Hepatocyte (in vitro differentiated cells): ENCODE data around the gene PARD3B. TPM values are rescaled to one million over a fixed set of nuclear protein-coding genes. Genes with fewer than 3 reads are reported as not detected.

Experiments
- DNase-seq: peaks from one replicate; pipeline ENCODE4 v3.0.0-alpha.2; 2016; ENCODE audit warnings: low spot score
- H2AFZ ChIP-seq: fragments of 200-600 bp; sonication (generic); 2 replicates; pipeline ENCODE4 v1.6.0; 2016; ENCODE audit warnings: antibody characterized with exemption, mild to moderate bottlenecking
- H3K27ac ChIP-seq: fragments of 200-600 bp; sonication (generic); 2 replicates; pipeline ENCODE4 v1.5.1; 2016; ENCODE audit warnings: mild to moderate bottlenecking
- H3K27me3 ChIP-seq: fragments of 200-600 bp; sonication (generic); 2 replicates; pipeline ENCODE4 v1.6.1; 2016
- H3K36me3 ChIP-seq: fragments of 200-600 bp; sonication (generic); replicated peaks from 2 replicates; pipeline ENCODE4 v1.5.1; 2016; ENCODE audit warnings: low read depth; ENCODE audit not compliant: insufficient read depth
- H3K4me1 ChIP-seq: fragments of 200-600 bp; sonication (generic); 2 replicates; pipeline ENCODE4 v1.5.1; 2016; ENCODE audit warnings: mild to moderate bottlenecking, moderate library complexity; ENCODE audit not compliant: insufficient read depth
- H3K4me2 ChIP-seq: fragments of 200-600 bp; sonication (generic); 2 replicates; pipeline ENCODE4 v1.6.0; 2016
- H3K4me3 ChIP-seq: fragments of 200-600 bp; sonication (generic); 2 replicates; pipeline ENCODE4 v1.5.1; 2016; ENCODE audit warnings: mild to moderate bottlenecking
- H3K79me2 ChIP-seq: fragments of 200-600 bp; sonication (generic); 2 replicates; pipeline ENCODE4 v1.6.0; 2017; ENCODE audit warnings: mild to moderate bottlenecking
- H3K9me2 ChIP-seq: fragments of 200-600 bp; sonication (generic); replicated peaks from 2 replicates; pipeline ENCODE4 v1.6.0; 2017; ENCODE audit warnings: mild to moderate bottlenecking; ENCODE audit not compliant: insufficient read depth
- H3K9me3 ChIP-seq: fragments of 200-600 bp; sonication (generic); 2 replicates; pipeline ENCODE4 v1.5.1; 2016; ENCODE audit warnings: low read depth, mild to moderate bottlenecking
- H4K20me1 ChIP-seq: fragments of 200-600 bp; sonication (generic); 2 replicates; pipeline ENCODE4 v1.6.0; 2016; ENCODE audit warnings: mild to moderate bottlenecking; ENCODE audit not compliant: insufficient read depth, poor library complexity, severe bottlenecking
- CTCF ChIP-seq: fragments of 200-600 bp; sonication (generic); IDR thresholded peaks from 2 replicates; pipeline ENCODE4 v1.5.1; 2016; ENCODE audit warnings: antibody characterized with exemption, mild to moderate bottlenecking; ENCODE audit not compliant: poor library complexity
- EZH2 ChIP-seq: fragments of 200-600 bp; sonication (generic); IDR thresholded peaks from 2 replicates; pipeline ENCODE4 v1.6.1; 2016; ENCODE audit warnings: antibody characterized with exemption, mild to moderate bottlenecking, borderline replicate concordance
- EZH2phosphoT487 ChIP-seq: fragments of 200-600 bp; sonication (generic); IDR thresholded peaks from one replicate; pipeline ENCODE4 v1.6.1; 2018; ENCODE audit warnings: antibody characterized with exemption, mild to moderate bottlenecking, low read depth, moderate library complexity; ENCODE audit not compliant: unreplicated experiment, severe bottlenecking
- WGBS: methylation state at CpG from one replicate; pipeline ENCODE4 v1.1.6; 2016; ENCODE audit warnings: low lambda C conversion rate; ENCODE audit errors: missing lambda C conversion rate; 5-methylcytosine and 5-hydroxymethylcytosine counted together
- polyA plus RNA-seq: library from polyadenylated mRNA; unstranded; fragments of >200 nt; fragmentation: Nextera tagmentation; extraction: Ambion mirVana; gene quantifications from 2 replicates; pipeline ENCODE4 v1.2.1, GENCODE V29; 2016
- total RNA-seq: library from RNA; depleted of rRNA; stranded (reverse); fragments of >200 nt; gene quantifications from 2 replicates; pipeline ENCODE4 v1.2.3, GENCODE V29; 2014

Gene PARD3B
- total and polyA plus RNA-seq, 2 experiments from 2014 or later, result 11.5 to 21.7 TPM

GRCh38 chr2:205424326-205424725 lies 879.1 kb downstream of the PARD3B start:
- Histone ChIP-seq H3K36me3 (no peaks in the 10 kb centered on the region), H3K79me2 (no peaks in the 10 kb centered on the region), H3K27ac (no peak overlapping the region), H3K9me3 (no peaks in the 10 kb centered on the region), H2AFZ (no peak overlapping the region), H3K4me3 (no peak overlapping the region), H3K27me3 (no peaks in the 10 kb centered on the region), H3K4me1 (no peaks in the 10 kb centered on the region), H3K4me2 (no peak overlapping the region), H3K9me2 (no peaks in the 10 kb centered on the region), H4K20me1 (no peaks in the 10 kb centered on the region)
- TF ChIP-seq CTCF, result no peak
- no peak for TF ChIP-seq EZH2
- TF ChIP-seq EZH2phosphoT487, result no peak
- 48% methylated on average over 4 of the region's 4 CpGs for WGBS
- peak; percentile 12 for DNase-seq

- H3K79me2 ChIP-seq, result no peaks in the 10 kb centered on the region
- no peaks in the 10 kb centered on the region for H3K27me3 ChIP-seq
- H3K9me2 ChIP-seq, result no peaks in the 10 kb centered on the region
- no peaks in the 10 kb centered on the region for H3K4me1 ChIP-seq
- no peak overlapping the region for H3K27ac ChIP-seq
- H3K9me3 ChIP-seq, result no peaks in the 10 kb centered on the region
- 93% methylated on average over 2 of the region's 2 CpGs for WGBS
- no peaks in the 10 kb centered on the region for H3K36me3 ChIP-seq
- TF ChIP-seq CTCF (no peak), EZH2phosphoT487 (no peak), EZH2 (no peak)
- no peak overlapping the region for H3K4me2 ChIP-seq
- DNase-seq, result no peak
- no peak overlapping the region for H2AFZ ChIP-seq
- no peak overlapping the region for H3K4me3 ChIP-seq
- H4K20me1 ChIP-seq, result no peaks in the 10 kb centered on the region
Measured at GRCh38 chr2:205425102-205425501, 879.8 kb downstream of the PARD3B start.

- Histone ChIP-seq H3K36me3 (no peaks in the 10 kb centered on the region), H4K20me1 (no peaks in the 10 kb centered on the region), H3K4me1 (no peaks in the 10 kb centered on the region), H3K27ac (no peak overlapping the region), H3K79me2 (no peaks in the 10 kb centered on the region), H3K4me2 (no peak overlapping the region), H3K9me3 (no peaks in the 10 kb centered on the region), H3K9me2 (no peaks in the 10 kb centered on the region), H3K4me3 (no peak overlapping the region), H3K27me3 (no peaks in the 10 kb centered on the region), H2AFZ (no peak overlapping the region)
- no peak for DNase-seq
- WGBS, result 77% methylated on average over 3 of the region's 3 CpGs
- TF ChIP-seq EZH2phosphoT487, result no peak
- TF ChIP-seq EZH2, result no peak
- TF ChIP-seq CTCF, result no peak
Measured at GRCh38 chr2:205427112-205427511, 881.8 kb downstream of the PARD3B start.

GRCh38 chr2:205428811-205429210 lies 883.5 kb downstream of the PARD3B start:
- WGBS, result 85% methylated on average over 2 of the region's 2 CpGs
- no peaks in the 10 kb centered on the region for H4K20me1 ChIP-seq
- H3K4me3 ChIP-seq, result no peak overlapping the region
- no peaks in the 10 kb centered on the region for H3K36me3 ChIP-seq
- no peak overlapping the region for H2AFZ ChIP-seq
- no peak overlapping the region for H3K27ac ChIP-seq
- no peaks in the 10 kb centered on the region for H3K9me3 ChIP-seq
- TF ChIP-seq EZH2phosphoT487 (no peak), EZH2 (no peak), CTCF (no peak)
- H3K79me2 ChIP-seq, result no peaks in the 10 kb centered on the region
- no peak overlapping the region for H3K4me2 ChIP-seq
- no peaks in the 10 kb centered on the region for H3K27me3 ChIP-seq
- H3K4me1 ChIP-seq, result no peaks in the 10 kb centered on the region
- no peak for DNase-seq
- no peaks in the 10 kb centered on the region for H3K9me2 ChIP-seq
